WI38 (cell line): ENCODE measurements around the gene ZKSCAN1.

Experiments
- H3K4me3 ChIP-seq: 2 replicates; pipeline ENCODE4 v1.5.1; 2011; ENCODE audit warnings: low read depth, mild to moderate bottlenecking, control low read depth, low read length
- TF ChIP-seq, protein P1 (sequence below): IDR thresholded peaks from 2 replicates; pipeline ENCODE4 v1.5.1; 2012; ENCODE audit warnings: low read depth, mild to moderate bottlenecking, control low read depth, low read length

ZKSCAN1 gene

DNA sequence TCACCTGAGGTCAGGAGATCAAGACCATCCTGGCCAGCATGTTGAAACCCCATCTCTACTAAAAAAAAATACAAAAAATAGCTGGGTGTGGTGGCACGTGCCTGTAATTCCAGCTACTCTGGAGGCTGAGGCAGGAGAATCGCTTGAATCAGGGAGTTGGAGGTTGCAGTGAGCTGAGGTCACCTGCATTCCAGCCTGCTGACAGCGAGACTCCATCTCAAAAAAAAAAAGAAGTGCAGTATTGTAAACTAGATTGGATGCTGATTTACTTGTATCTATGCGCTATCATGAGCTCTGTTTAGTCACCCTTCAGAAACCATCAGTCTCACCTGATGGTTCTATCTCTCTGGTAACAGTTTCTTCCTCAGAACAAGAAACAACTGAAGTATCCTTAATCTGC, 48.0 kb downstream of the ZKSCAN1 start:
- no peak overlapping the region for H3K4me3 ChIP-seq
- TF ChIP-seq, protein P1, sequence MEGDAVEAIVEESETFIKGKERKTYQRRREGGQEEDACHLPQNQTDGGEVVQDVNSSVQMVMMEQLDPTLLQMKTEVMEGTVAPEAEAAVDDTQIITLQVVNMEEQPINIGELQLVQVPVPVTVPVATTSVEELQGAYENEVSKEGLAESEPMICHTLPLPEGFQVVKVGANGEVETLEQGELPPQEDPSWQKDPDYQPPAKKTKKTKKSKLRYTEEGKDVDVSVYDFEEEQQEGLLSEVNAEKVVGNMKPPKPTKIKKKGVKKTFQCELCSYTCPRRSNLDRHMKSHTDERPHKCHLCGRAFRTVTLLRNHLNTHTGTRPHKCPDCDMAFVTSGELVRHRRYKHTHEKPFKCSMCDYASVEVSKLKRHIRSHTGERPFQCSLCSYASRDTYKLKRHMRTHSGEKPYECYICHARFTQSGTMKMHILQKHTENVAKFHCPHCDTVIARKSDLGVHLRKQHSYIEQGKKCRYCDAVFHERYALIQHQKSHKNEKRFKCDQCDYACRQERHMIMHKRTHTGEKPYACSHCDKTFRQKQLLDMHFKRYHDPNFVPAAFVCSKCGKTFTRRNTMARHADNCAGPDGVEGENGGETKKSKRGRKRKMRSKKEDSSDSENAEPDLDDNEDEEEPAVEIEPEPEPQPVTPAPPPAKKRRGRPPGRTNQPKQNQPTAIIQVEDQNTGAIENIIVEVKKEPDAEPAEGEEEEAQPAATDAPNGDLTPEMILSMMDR = no peak

DNA sequence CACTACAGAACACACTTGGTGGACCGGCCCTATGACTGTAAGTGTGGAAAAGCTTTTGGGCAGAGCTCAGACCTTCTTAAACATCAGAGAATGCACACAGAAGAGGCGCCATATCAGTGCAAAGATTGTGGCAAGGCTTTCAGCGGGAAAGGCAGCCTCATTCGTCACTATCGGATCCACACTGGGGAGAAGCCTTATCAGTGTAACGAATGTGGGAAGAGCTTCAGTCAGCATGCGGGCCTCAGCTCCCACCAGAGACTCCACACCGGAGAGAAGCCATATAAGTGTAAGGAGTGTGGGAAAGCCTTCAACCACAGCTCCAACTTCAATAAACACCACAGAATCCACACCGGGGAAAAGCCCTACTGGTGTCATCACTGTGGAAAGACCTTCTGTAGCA, 48.8 kb downstream of the ZKSCAN1 start:
- no peak overlapping the region for H3K4me3 ChIP-seq
- TF ChIP-seq, protein P1 = no peak

DNA sequence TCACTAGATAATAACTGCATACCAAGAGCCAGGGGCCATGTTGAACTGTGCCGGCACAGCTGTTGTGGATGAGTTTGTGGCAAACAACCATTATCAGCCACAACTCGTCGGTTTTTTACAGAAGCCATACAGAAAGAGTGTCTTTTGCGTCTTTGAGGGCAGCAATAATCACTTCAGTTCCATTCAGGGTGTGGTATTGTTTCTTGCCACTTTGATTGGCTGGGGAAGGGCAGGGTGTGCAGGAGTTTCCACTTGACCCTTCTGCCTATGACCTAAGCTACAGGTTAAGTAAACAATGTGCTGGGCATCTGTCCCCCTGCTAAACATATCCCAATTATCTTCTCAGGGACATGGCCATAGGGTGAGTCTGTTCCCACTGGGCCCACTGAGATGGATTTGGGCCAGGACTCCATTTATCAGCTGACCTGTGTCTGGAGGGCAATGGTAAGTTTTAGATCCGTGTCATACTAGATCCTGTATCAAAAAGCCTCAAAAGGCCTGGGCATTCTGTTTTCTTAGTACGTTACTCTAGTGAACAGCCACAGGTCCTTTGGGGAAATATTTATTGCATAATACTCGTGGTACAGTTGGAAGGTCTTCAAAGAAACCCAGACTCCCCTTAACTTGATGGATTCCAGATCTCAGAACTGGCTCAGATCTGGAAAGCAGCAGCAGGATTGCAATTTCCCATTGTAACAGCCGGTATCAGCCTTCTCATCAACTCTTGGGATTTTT, 50.2 kb downstream of the ZKSCAN1 start:
- no peak overlapping the region for H3K4me3 ChIP-seq
- TF ChIP-seq, protein P1 = no peak

DNA sequence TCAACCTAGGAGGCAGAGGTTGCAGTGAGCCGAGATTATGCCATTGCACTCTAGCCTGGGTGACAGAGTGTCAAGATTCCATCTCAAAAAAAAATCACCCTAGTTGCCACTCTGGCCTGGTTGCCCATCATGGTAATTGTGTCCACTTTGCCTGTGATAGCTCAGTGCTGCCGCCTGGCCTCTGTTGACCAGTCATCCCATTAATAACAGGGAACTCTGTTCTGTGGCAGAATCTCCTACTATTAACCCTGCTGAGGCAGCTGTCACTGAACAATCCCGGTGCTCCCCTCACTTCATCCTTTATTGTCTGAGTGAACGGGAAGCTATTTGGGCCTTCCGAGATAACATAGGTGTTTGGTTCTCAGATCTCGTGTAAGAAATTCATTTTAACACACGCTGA, 51.6 kb downstream of the ZKSCAN1 start:
- no peak overlapping the region for H3K4me3 ChIP-seq
- TF ChIP-seq, protein P1 = no peak

DNA sequence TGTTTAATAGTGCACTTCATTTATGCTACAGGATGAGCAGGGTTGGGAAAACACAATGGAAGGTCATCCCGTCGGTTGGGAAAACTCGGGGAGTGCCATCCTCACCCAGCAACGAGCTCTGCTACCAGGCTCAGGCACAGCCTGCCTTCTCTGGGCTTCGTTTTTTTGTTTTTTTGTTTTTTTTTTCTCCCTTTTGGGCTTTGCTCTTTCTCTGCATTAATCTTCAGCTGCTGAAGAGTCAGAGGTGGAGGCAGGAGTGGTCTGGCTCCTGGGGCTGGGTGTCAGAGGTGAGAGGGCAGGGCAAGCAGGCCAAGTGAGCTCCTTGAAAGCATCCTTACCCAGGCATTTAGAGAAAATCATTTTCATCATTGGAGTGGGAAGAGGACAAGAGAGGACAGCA, 54.6 kb downstream of the ZKSCAN1 start:
- TF ChIP-seq, protein P1 = no peak

DNA sequence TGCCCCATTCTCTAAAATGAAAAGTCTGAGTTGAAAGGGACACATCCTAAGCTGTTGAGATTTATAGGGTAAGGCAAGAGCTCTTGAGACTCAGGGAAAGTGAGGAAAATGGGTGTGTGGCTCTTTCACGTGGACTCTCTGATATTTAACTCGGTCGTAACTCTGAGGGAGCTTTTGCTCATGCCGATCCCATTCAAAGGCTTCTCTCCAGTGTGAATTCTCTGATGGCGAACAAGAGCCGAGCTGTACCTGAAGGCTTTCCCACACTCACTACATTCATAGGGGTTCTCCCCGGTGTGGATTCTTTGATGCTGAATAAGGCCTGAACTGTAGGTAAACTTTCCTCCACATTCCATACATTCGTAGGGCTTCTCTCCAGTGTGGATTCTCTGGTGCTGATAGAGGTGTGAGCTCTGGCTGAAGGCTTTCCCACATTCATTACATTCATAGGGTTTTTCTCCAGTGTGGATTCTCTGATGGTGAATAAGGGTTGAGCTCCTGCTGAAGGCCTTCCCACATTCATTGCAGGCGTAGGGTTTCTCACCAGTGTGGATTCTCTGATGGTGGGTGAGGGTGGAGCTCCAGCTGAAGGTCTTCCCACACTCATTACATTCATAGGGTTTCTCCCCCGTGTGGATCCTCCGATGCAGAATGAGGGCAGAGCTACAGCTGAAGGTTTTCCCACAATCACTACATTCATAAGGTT, 55.8 kb downstream of the ZKSCAN1 start:
- TF ChIP-seq, protein P1 = no peak
- no peak overlapping the region for H3K4me3 ChIP-seq

More for the DNA sequence above, 54.6 kb downstream of the ZKSCAN1 start:
- H3K4me3 ChIP-seq = no peak overlapping the region

DNA sequence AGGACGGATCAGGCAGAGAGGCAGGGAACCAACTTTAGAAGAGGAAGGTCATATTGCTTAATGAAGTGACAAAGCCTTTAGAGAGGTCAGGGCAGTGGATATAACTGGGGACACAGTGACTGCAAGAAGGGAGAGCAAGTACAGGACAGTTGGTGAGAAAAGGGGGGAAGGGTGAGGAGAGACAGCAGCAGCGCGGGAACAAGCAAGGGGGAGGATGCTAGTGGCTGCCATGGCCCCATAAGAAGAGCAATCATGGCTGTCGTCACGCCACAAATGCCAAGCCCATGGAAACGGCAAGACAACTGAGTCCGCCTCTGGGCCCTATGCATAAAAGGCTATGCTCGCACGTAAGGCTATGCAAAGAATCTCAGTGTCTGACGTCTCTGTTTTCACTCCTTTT, 57.1 kb downstream of the ZKSCAN1 start:
- TF ChIP-seq, protein P1 = no peak
- H3K4me3 ChIP-seq = no peak overlapping the region
